Measurements from ENCODE around the gene SLC10A4. TPM values are rescaled to one million over a fixed set of nuclear protein-coding genes. Genes with fewer than 3 reads are reported as not detected.

SLC10A4 gene
- total RNA-seq, 1 experiment from 2014 or later: not detected

- intact Hi-C loops (cut with micrococcal nuclease; ENCODE audit: unreplicated experiment): no loop called here
- BruUV-seq (replicated peaks): no TSS peak
Measured at GRCh38 chr4:48518143-48518542, 35.0 kb downstream of the SLC10A4 start.

GRCh38 chr4:48526406-48526805 is 43.3 kb downstream of the SLC10A4 start:
- Histone ChIP-seq H3K4me1 (replicated peaks; ENCODE audit: insufficient read depth) (no peaks in the 10 kb centered on the region), H3K9me2 (ENCODE audit: insufficient read depth) (no peaks in the 10 kb centered on the region), H3K4me2 (no peak overlapping the region), H3K79me2 (ENCODE audit: low read depth) (no peaks in the 10 kb centered on the region), H3K27ac (no peak overlapping the region), H3K9me3 (ENCODE audit: insufficient read depth, low read depth) (no peaks in the 10 kb centered on the region), H3F3A (ENCODE audit: insufficient read depth, low read depth) (no peaks in the 10 kb centered on the region; the same call in 1 of the 2 replicates), H3K4me3 (no peak overlapping the region), H3K36me3 (ENCODE audit: low read depth) (no peaks in the 10 kb centered on the region; the same call in 1 of the 2 replicates), H2AFZ (no peak overlapping the region), H4K20me1 (ENCODE audit: insufficient read depth) (no peaks in the 10 kb centered on the region), H3K27me3 (ENCODE audit: insufficient read depth, low read depth) (no peaks in the 10 kb centered on the region)
- BruUV-seq (replicated peaks): no TSS peak
- ChIA-PET CTCF (interaction anchor here (0.5 kb wide), 1 partner anchor 80 kb away, joined by 11 read pairs; no protein-coding TSS in a partner anchor), POLR2A (ENCODE audit: unreplicated experiment) (no interaction called here)
- intact Hi-C loops (cut with micrococcal nuclease; ENCODE audit: unreplicated experiment): no loop called here
- TF ChIP-seq EZH2 (IDR thresholded peaks at IDR 0.05; ENCODE audit: low read depth): no peak
- TF ChIP-seq, protein P1, sequence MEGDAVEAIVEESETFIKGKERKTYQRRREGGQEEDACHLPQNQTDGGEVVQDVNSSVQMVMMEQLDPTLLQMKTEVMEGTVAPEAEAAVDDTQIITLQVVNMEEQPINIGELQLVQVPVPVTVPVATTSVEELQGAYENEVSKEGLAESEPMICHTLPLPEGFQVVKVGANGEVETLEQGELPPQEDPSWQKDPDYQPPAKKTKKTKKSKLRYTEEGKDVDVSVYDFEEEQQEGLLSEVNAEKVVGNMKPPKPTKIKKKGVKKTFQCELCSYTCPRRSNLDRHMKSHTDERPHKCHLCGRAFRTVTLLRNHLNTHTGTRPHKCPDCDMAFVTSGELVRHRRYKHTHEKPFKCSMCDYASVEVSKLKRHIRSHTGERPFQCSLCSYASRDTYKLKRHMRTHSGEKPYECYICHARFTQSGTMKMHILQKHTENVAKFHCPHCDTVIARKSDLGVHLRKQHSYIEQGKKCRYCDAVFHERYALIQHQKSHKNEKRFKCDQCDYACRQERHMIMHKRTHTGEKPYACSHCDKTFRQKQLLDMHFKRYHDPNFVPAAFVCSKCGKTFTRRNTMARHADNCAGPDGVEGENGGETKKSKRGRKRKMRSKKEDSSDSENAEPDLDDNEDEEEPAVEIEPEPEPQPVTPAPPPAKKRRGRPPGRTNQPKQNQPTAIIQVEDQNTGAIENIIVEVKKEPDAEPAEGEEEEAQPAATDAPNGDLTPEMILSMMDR (conservative IDR thresholded peaks at IDR 0.05): no peak
- DNase-seq: no peak

More at GRCh38 chr4:48518143-48518542, 35.0 kb downstream of the SLC10A4 start:
- ChIA-PET CTCF (no interaction called here), POLR2A (ENCODE audit: unreplicated experiment) (no interaction called here)
- Histone ChIP-seq H3K9me3 (ENCODE audit: insufficient read depth, low read depth) (no peaks in the 10 kb centered on the region), H3K9me2 (ENCODE audit: insufficient read depth) (no peaks in the 10 kb centered on the region), H3F3A (ENCODE audit: insufficient read depth, low read depth) (no peaks in the 10 kb centered on the region), H3K79me2 (ENCODE audit: low read depth) (no peaks in the 10 kb centered on the region), H3K27me3 (ENCODE audit: insufficient read depth, low read depth) (no peaks in the 10 kb centered on the region), H4K20me1 (ENCODE audit: insufficient read depth) (no peaks in the 10 kb centered on the region), H2AFZ (no peak overlapping the region), H3K27ac (no peak overlapping the region), H3K4me2 (no peak overlapping the region), H3K36me3 (ENCODE audit: low read depth) (0 out of 2 replicates have a peak, but pooled peaks cover 8% of the 10 kb centered on the region), H3K4me1 (replicated peaks; ENCODE audit: insufficient read depth) (no peaks in the 10 kb centered on the region), H3K4me3 (no peak overlapping the region)
- DNase-seq: no peak
- no peak for TF ChIP-seq EZH2 (IDR thresholded peaks at IDR 0.05; ENCODE audit: low read depth)
- TF ChIP-seq, protein P1 (conservative IDR thresholded peaks at IDR 0.05): no peak

- Histone ChIP-seq H3K9me3 (ENCODE audit: insufficient read depth, low read depth) (no peaks in the 10 kb centered on the region), H3F3A (ENCODE audit: insufficient read depth, low read depth) (no peaks in the 10 kb centered on the region), H3K4me1 (replicated peaks; ENCODE audit: insufficient read depth) (no peaks in the 10 kb centered on the region), H3K27me3 (ENCODE audit: insufficient read depth, low read depth) (no peaks in the 10 kb centered on the region), H3K79me2 (ENCODE audit: low read depth) (no peaks in the 10 kb centered on the region), H3K4me3 (no peak overlapping the region), H2AFZ (no peak overlapping the region), H3K9me2 (ENCODE audit: insufficient read depth) (no peaks in the 10 kb centered on the region), H3K36me3 (ENCODE audit: low read depth) (no peaks in the 10 kb centered on the region; the same call in 1 of the 2 replicates), H4K20me1 (ENCODE audit: insufficient read depth) (no peaks in the 10 kb centered on the region), H3K27ac (no peak overlapping the region), H3K4me2 (no peak overlapping the region)
- no TSS peak for BruUV-seq (replicated peaks)
- TF ChIP-seq EZH2 (IDR thresholded peaks at IDR 0.05; ENCODE audit: low read depth): no peak
- TF ChIP-seq, protein P1 (conservative IDR thresholded peaks at IDR 0.05): no peak
- ChIA-PET CTCF (no interaction called here), POLR2A (ENCODE audit: unreplicated experiment) (no interaction called here)
- DNase-seq: no peak
- intact Hi-C loops (cut with micrococcal nuclease; ENCODE audit: unreplicated experiment): no loop called here
Measured at GRCh38 chr4:48538358-48538757, 55.2 kb downstream of the SLC10A4 start.

Other genes with a start within 250 kb of the SLC10A4 start
- gene TEC, start 213.5 kb upstream of the SLC10A4 start, total RNA-seq (2021): 6.2 and 6.6 TPM in 2 replicates
- gene SLAIN2, start 141.8 kb upstream of the SLC10A4 start, total RNA-seq (2021): 31.5 and 70.4 TPM in 2 replicates
- not detected in 2 replicates for gene ZAR1, start 6.9 kb downstream of the SLC10A4 start, total RNA-seq (2021)